GM12872 (cell line): ENCODE measurements around the gene CTF1.

Experiments
- CTCF ChIP-seq: IDR thresholded peaks from 3 replicates; pipeline ENCODE4 v1.5.1; 2011; ENCODE audit warnings: low read depth, mild to moderate bottlenecking, low read length, moderate library complexity; ENCODE audit not compliant: insufficient read depth

The CTF1 gene

GRCh38 chr16:30946671-30947540 is 50.5 kb downstream of the CTF1 start:
- no peak for TF ChIP-seq CTCF

DNA sequence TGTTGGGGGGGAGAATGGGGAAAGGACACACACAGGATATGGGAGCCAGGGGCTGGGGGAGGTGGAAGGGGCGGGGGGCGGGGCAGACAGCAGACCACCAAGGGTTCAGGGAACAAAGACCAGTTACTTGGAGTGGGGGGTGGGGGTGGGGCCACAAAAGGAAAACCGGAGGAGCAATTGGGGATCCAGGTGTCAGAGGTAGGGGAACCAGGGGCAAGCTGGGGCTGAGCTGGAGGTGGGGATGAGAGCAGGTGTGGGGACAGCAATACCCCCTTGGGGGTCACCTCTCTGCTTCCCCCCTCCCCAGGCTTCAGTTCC is 51.1 kb downstream of the CTF1 start:
- no peak for TF ChIP-seq CTCF

DNA sequence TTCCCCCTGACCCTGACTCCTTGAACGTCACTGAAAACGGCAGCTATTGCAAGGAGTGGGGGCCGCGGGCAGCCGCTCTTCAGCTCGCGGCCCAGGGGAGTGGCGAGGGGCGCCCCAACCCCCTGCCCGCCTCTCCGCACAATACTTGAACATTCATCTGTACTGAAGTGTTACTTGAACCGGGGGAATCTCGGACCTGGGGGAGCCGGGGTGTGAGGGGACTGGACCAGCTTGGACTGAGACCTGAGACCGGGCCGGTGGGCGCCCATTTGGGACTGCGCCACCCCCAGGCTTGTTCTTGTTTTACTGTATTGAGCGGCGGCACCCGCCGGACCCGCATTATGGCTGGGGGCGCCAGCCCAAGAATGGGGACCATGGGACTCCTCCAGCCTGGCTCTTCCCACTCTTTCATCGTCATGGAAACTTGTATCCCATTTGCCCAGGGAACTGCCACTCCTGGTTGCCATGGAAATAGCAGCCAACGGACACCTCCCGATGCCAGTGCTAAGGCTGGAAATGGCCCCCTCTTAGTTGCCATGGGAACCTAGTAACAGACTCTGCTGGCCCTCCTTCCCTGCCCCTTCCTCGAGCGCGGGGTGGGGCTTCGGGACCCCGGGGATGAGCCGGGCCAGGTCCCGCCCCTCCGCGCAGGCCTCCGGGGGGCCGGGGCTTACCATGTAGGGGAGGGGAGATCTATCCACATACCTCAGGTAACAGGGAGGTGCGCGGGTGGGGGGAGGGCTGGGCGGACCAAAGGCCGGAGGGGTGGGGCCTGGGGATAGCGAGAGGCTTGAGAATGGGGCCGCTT is 51.6 kb downstream of the CTF1 start:
- no peak for TF ChIP-seq CTCF

- no peak for TF ChIP-seq CTCF
Observed at GRCh38 chr16:30948667-30949649, 52.5 kb downstream of the CTF1 start, which contains the start of gene ORAI3. ORAI3 (plus strand) TSS chr16:30949068; CDS start chr16:30949290, 222 bp downstream.

GRCh38 chr16:30949650-30950515 is 53.5 kb downstream of the CTF1 start:
- TF ChIP-seq CTCF, result peak; percentile 39

DNA sequence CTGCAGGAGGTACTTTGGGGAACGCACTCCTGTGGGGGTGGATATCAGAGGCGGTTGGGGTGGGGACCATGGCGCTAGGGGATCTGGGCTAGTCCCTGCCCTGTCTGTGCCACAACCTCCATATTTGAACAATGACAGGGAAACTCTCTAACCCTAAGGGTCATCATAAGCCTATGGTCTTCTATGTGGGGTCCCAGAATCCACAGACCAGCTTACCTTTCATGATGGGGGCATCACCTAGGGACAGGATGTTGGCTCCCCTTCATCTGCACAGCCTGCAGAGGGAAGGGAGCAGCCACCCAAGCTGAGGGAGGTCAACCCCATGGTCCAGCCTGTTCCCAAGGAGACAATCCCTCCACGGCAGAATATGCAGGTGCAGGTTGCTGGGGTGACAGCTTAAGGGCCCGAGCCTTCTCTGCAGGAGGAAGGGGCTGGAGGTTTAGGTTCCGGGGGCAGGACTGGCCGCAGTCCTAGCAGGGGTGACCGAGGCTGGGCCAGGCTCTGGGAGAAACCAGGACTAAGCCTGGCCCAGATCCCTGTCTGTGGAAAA is 54.2 kb downstream of the CTF1 start:
- TF ChIP-seq CTCF, result no peak
